ENCODE data around the gene KRT73. TPM values are rescaled to one million over a fixed set of nuclear protein-coding genes. Genes with fewer than 3 reads are reported as not detected.

KRT73 gene
- total RNA-seq, 6 experiments from 2014 or later, result not detected

GRCh38 chr12:52634266-52635056 is 16.1 kb upstream of the KRT73 start:
- Histone ChIP-seq H3K27me3 (no peaks in the 10 kb centered on the region), H3K4me3 (no peak overlapping the region), H3K36me3 (no peaks in the 10 kb centered on the region), H3K27ac (no peak overlapping the region), H3K4me1 (no peaks in the 10 kb centered on the region), H3K9me3 (no peaks in the 10 kb centered on the region)
- no peak for TF ChIP-seq POLR2A (IDR thresholded peaks at IDR 0.05)
- TF ChIP-seq CTCF (IDR thresholded peaks at IDR 0.05), result no peak
- peak; percentile 81 to 98 (median 83) for ATAC-seq
- DNase-seq, result peak; percentile 70 to 88 (median 88)
- intact Hi-C loops (cut with DNase I), result no loop called here
- 36% methylated on average over 5 of the region's 7 CpGs for WGBS (ENCODE audit: insufficient coverage, low coverage, low lambda C conversion rate, missing lambda C conversion rate)

GRCh38 chr12:52633383-52633782 is 15.0 kb upstream of the KRT73 start:
- DNase-seq (no peak), ATAC-seq (no peak)
- Histone ChIP-seq H3K4me3 (no peak overlapping the region), H3K4me1 (no peaks in the 10 kb centered on the region), H3K36me3 (no peaks in the 10 kb centered on the region), H3K27ac (no peak overlapping the region), H3K9me3 (no peaks in the 10 kb centered on the region), H3K27me3 (no peaks in the 10 kb centered on the region)
- WGBS (ENCODE audit: insufficient coverage, low coverage, low lambda C conversion rate, missing lambda C conversion rate), result 30% methylated on average over 3 of the region's 4 CpGs
- no peak for TF ChIP-seq CTCF (IDR thresholded peaks at IDR 0.05)
- no peak for TF ChIP-seq POLR2A (IDR thresholded peaks at IDR 0.05)
- intact Hi-C loops (cut with DNase I), result no loop called here

- TF ChIP-seq CTCF (IDR thresholded peaks at IDR 0.05) (no peak), POLR2A (IDR thresholded peaks at IDR 0.05) (no peak)
- Histone ChIP-seq H3K36me3 (no peaks in the 10 kb centered on the region), H3K9me3 (no peaks in the 10 kb centered on the region), H3K27ac (no peak overlapping the region), H3K4me3 (no peak overlapping the region), H3K4me1 (no peaks in the 10 kb centered on the region), H3K27me3 (no peaks in the 10 kb centered on the region)
- no peak for ATAC-seq
- no peak for DNase-seq
- intact Hi-C loops (cut with DNase I), result no loop called here
- WGBS (ENCODE audit: insufficient coverage, low coverage, low lambda C conversion rate, missing lambda C conversion rate), result 85% methylated on average over 3 of the region's 4 CpGs
Measured at GRCh38 chr12:52632656-52633055, 14.3 kb upstream of the KRT73 start.

- Histone ChIP-seq H3K27me3 (no peaks in the 10 kb centered on the region), H3K4me3 (no peak overlapping the region), H3K4me1 (no peaks in the 10 kb centered on the region), H3K27ac (no peak overlapping the region), H3K36me3 (no peaks in the 10 kb centered on the region), H3K9me3 (no peaks in the 10 kb centered on the region)
- TF ChIP-seq CTCF (IDR thresholded peaks at IDR 0.05) (no peak), POLR2A (IDR thresholded peaks at IDR 0.05) (no peak)
- DNase-seq (no peak), ATAC-seq (no peak)
- intact Hi-C loops (cut with DNase I), result no loop called here
- 68% methylated on average over 3 of the region's 6 CpGs for WGBS (ENCODE audit: insufficient coverage, low coverage, low lambda C conversion rate, missing lambda C conversion rate)
Measured at GRCh38 chr12:52631676-52632459, 13.5 kb upstream of the KRT73 start.

Measured in right lobe of liver (tissue), 6 donors.